ENCODE measurements around the gene ZNF679.

DNA sequence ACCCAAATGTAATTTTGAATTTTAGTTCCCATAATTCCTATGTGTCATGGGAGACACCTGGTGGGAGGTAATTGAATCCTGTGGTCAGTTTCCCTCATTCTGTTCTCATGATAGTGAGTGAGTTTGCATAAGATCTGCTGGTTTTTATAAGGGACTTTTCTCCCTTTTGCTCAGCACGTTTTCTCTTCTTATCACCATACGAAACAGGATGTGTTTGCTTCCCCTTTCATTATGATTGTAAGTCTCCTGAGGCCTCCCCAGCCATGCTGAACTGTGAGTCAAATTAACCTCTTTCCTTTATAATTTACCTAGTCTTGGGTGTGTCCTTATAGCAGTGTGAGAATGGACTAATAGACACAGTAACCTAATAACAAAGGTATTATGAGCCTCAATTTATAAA, 49.4 kb downstream of the ZNF679 start:
- no peak for TF ChIP-seq EZH2 (IDR thresholded peaks at IDR 0.05; ENCODE audit: borderline replicate concordance, low read depth, low read length, severe bottlenecking)
- TF ChIP-seq CTCF (IDR thresholded peaks at IDR 0.05; ENCODE audit: borderline replicate concordance, extremely low read depth, low read length, poor library complexity, severe bottlenecking) = no peak
